Kidney (tissue), 14 donors: ENCODE data around the gene ANO10. TPM values are rescaled to one million over a fixed set of nuclear protein-coding genes. Genes with fewer than 3 reads are reported as not detected.

Source experiments
- DNase-seq, 5 donors: peaks; one replicate each; pipeline ENCODE4 v3.0.0-alpha.2; 2013 to 2020
- FAIRE-seq: peaks from 2 replicates; lab custom pipeline; 2012; peaks lifted over from hg19 to GRCh38; lab: Jason Lieb, UNC
- H3K27ac ChIP-seq, 2 donors: one replicate each; pipeline ENCODE4 v1.7.0; 2013; ENCODE audit warnings: low read depth in 2 of 2, low read length in 2 of 2, inconsistent platforms in 1 of 2
- H3K27me3 ChIP-seq: one replicate; pipeline ENCODE4 v1.7.1; 2013; ENCODE audit warnings: low read length, inconsistent platforms; ENCODE audit not compliant: control insufficient read depth, insufficient read depth
- H3K36me3 ChIP-seq, 3 donors: one replicate each; pipeline versions ENCODE4 v1.7.0 to v1.7.1; 2013; ENCODE audit warnings: low read length in 3 of 3, control low read depth in 1 of 3, inconsistent platforms in 1 of 3; ENCODE audit not compliant: insufficient read depth in 3 of 3, control insufficient read depth in 2 of 3
- H3K4me1 ChIP-seq, 3 donors: one replicate each; pipeline versions ENCODE4 v1.7.0 to v1.7.1; 2013; ENCODE audit warnings: low read length in 3 of 3, inconsistent platforms in 1 of 3, low read depth in 1 of 3; ENCODE audit not compliant: control insufficient read depth in 2 of 3, insufficient read depth in 2 of 3
- H3K4me3 ChIP-seq, 3 donors: one replicate each; pipeline versions ENCODE4 v1.7.0 to v1.8.1; 2013; ENCODE audit warnings: low read length in 3 of 3, control low read depth in 1 of 3, inconsistent platforms in 1 of 3
- H3K9ac ChIP-seq, 3 donors: one replicate each; pipeline versions ENCODE4 v1.7.0 to v1.7.1; 2013; ENCODE audit warnings: low read length in 3 of 3, control low read depth in 1 of 3, inconsistent platforms in 1 of 3
- H3K9me3 ChIP-seq, 3 donors: one replicate each; pipeline versions ENCODE4 v1.7.0 to v1.7.1; 2013; ENCODE audit warnings: low read length in 3 of 3, control low read depth in 1 of 3, inconsistent platforms in 1 of 3; ENCODE audit not compliant: control insufficient read depth in 2 of 3, insufficient read depth in 1 of 3
- CTCF ChIP-seq: IDR thresholded peaks from 3 replicates; pipeline ENCODE4 v1.5.1; 2012; ENCODE audit warnings: mild to moderate bottlenecking, moderate library complexity, borderline replicate concordance; ENCODE audit not compliant: insufficient read depth; ENCODE audit errors: extremely low read depth
- intact Hi-C: fragments of 100-400 bp; cut with DNase I; formaldehyde crosslinking; loops from one replicate; pipeline ENCODE4 v1.11.1; 2022
- polyA plus RNA-seq: library from polyadenylated mRNA; stranded (reverse); fragments of 350-450 nt; fragmentation: Illumina TruSeq; extraction: RNeasy Lipid Tissue Mini Kit (QIAGEN cat#74804); gene quantifications from one replicate; pipeline ENCODE4 v1.2.3, GENCODE V29; 2014; ENCODE audit warnings: low read depth, low replicate concordance; ENCODE audit not compliant: insufficient read depth
- total RNA-seq: library from RNA; stranded (reverse); fragmentation: NEBNext Ultra II Directional; extraction: Animal tissue kit (Norgen Biotek cat#: 25700); gene quantifications from one replicate; pipeline ENCODE4 v1.2.1, GENCODE V29; 2021
- donor health status: control.
- donor health status: control.
- donor health status: control.
- donor health status: control.
- donor health status: control.
- donor health status: DM: yes; HTN: yes; CAD: no.
- donor health status: Normal renal cell carcinoma (clear cell type).

The ANO10 gene
- total and polyA plus RNA-seq, 2 donors from 2014 or later, result 45.7 to 48.2 TPM

- no peak for DNase-seq
- Histone ChIP-seq H3K4me3 (no peak overlapping the region), H3K27ac (no peak overlapping the region), H3K27me3 (no peaks in the 10 kb centered on the region), H3K9me3 (no peaks in the 10 kb centered on the region), H3K4me1 (peaks cover 0 to 5% (median 2%) of the 10 kb centered on the region in 3 donors), H3K9ac (no peak overlapping the region), H3K36me3 (no peaks in the 10 kb centered on the region)
- FAIRE-seq, result no peak
- TF ChIP-seq CTCF, result no peak
- intact Hi-C loops, result no loop called here
Measured at GRCh38 chr3:43379343-43379742, 242.5 kb downstream of the ANO10 start.

DNA sequence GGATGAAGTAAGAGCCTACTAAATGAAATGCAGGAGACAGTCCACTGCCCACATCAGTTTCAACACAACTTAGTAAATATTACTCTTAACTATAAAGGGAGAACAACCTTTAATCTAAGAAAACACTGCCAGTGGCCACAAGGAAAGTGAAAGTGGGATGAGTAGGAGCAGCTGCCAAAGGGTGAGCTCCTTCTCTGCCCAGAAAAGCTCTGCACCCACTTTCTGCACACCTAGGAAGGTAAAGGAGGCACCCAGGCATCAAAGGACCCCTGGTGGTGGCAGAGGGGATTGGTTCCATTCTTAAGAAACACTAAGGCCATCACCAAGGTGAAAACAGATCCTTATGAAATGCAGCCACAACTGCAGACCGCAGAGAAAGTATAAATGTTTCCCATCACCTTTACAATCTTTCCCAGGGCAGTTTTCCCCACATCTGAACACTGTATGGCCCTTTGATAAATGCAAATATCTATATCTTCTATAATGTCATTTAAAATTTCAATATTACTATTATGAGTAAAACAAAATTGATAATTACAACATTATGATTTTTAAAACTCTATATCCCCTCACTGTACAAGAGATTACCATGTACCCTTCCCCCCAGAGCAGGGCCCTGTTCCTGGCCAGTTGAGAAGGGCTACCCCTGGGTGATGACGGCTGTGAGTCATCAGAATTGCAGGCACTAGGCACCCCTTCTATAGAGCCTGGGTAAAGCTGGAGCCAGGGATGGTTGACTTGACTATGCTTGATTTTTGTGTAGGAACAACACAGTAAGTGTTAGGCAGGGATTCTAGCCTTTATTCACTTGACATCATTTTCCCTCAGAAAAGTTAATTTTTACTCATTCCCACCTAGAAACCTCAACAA is 243.5 kb downstream of the ANO10 start:
- no peaks in the 10 kb centered on the region for H3K9me3 ChIP-seq
- no peaks in the 10 kb centered on the region for H3K27me3 ChIP-seq
- no peak overlapping the region for H3K4me3 ChIP-seq
- intact Hi-C loops, result no loop called here
- H3K36me3 ChIP-seq, result no peaks in the 10 kb centered on the region
- FAIRE-seq (no peak), DNase-seq (peak in 3 of 5 donors; percentile 31 to 56 (median 48))
- H3K4me1 ChIP-seq, result peaks cover under 1 to 5% (median 2%) of the 10 kb centered on the region in 3 donors
- H3K9ac ChIP-seq, result no peak overlapping the region
- no peak overlapping the region for H3K27ac ChIP-seq
- peak; percentile 65 for TF ChIP-seq CTCF

DNA sequence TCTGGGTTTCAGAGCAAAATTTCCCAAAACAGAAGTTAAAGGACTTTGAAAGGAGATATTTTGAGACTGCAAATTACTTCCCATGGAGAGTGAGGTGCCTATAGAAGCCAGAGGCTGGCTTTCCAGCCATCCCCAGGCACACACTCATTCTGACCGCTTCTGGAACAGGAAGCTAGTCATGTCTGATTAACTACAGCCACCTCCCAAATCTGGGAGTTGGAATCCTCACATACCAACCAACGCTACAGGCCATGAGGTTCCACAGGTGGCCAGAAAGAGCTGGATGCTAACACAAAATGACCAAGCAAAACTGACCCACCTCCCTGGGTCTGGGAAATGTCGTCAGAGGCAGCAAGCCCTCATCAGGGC is 248.3 kb downstream of the ANO10 start:
- no peak overlapping the region for H3K9ac ChIP-seq
- H3K27me3 ChIP-seq, result no peaks in the 10 kb centered on the region
- FAIRE-seq (no peak), DNase-seq (peak in 2 of 5 donors; percentile 57 to 75)
- H3K9me3 ChIP-seq, result no peaks in the 10 kb centered on the region
- peaks cover under 1 to 2% (median 2%) of the 10 kb centered on the region in 3 donors for H3K4me1 ChIP-seq
- H3K36me3 ChIP-seq, result no peaks in the 10 kb centered on the region
- H3K4me3 ChIP-seq, result no peak overlapping the region
- H3K27ac ChIP-seq, result no peak overlapping the region
- TF ChIP-seq CTCF, result no peak
- intact Hi-C loops, result no loop called here
